GM12891 (cell line): Measurements from ENCODE around the gene RAD21L1.

Source experiments
- DNase-seq: peaks from one replicate; pipeline ENCODE4 v3.0.0; 2011; ENCODE audit warnings: low spot score; ENCODE audit not compliant: insufficient read length
- FAIRE-seq: peaks from 2 replicates; lab custom pipeline; 2011; peaks lifted over from hg19 to GRCh38; lab: Jason Lieb, UNC
- PAX5 ChIP-seq: IDR thresholded peaks from 2 replicates; pipeline ENCODE4 v1.6.1; 2011; ENCODE audit warnings: low read length, moderate library complexity, mild to moderate bottlenecking; ENCODE audit not compliant: insufficient read depth, severe bottlenecking
- POLR2A ChIP-seq: IDR thresholded peaks from 2 replicates; pipeline ENCODE4 v1.6.1; 2011; ENCODE audit warnings: low read depth, low read length, control low read depth
- POLR2AphosphoS5 ChIP-seq: IDR thresholded peaks from 2 replicates; pipeline ENCODE4 v1.6.1; 2011; ENCODE audit warnings: low read depth, low read length, control low read depth
- POU2F2 ChIP-seq: IDR thresholded peaks from 2 replicates; pipeline ENCODE4 v1.6.1; 2011; ENCODE audit warnings: low read depth, mild to moderate bottlenecking, control low read depth, low read length, moderate library complexity
- SPI1 ChIP-seq: IDR thresholded peaks from 2 replicates; pipeline ENCODE4 v1.6.1; 2011; ENCODE audit warnings: low read depth, low read length, control low read depth
- TAF1 ChIP-seq: IDR thresholded peaks from 2 replicates; pipeline ENCODE4 v1.6.1; 2011; ENCODE audit warnings: low read depth, low read length, control low read depth

RAD21L1 gene

GRCh38 chr20:1185790-1186334, 40.0 kb upstream of the RAD21L1 start:
- FAIRE-seq: no peak
- TF ChIP-seq POU2F2 (no peak), POLR2AphosphoS5 (no peak), SPI1 (no peak), PAX5 (no peak)
- DNase-seq: peak; percentile 77

- no peak for TF ChIP-seq PAX5
- TF ChIP-seq SPI1: no peak
- TF ChIP-seq POLR2AphosphoS5: no peak
- no peak for TF ChIP-seq POU2F2
- no peak for TF ChIP-seq TAF1
- DNase-seq: no peak
- no peak for FAIRE-seq
Observed at GRCh38 chr20:1186367-1186991, 39.4 kb upstream of the RAD21L1 start.

GRCh38 chr20:1187605-1188171, 38.2 kb upstream of the RAD21L1 start:
- TF ChIP-seq POLR2AphosphoS5: no peak
- TF ChIP-seq TAF1: no peak
- TF ChIP-seq POLR2A: no peak
- TF ChIP-seq PAX5: no peak
- no peak for TF ChIP-seq SPI1
- no peak for DNase-seq
- no peak for FAIRE-seq

- DNase-seq (no peak), FAIRE-seq (peak; percentile 78)
- no peak for TF ChIP-seq POLR2A
- no peak for TF ChIP-seq PAX5
- no peak for TF ChIP-seq SPI1
- no peak for TF ChIP-seq POLR2AphosphoS5
- TF ChIP-seq POU2F2: no peak
- TF ChIP-seq TAF1: no peak
Observed at GRCh38 chr20:1188347-1188746, 37.5 kb upstream of the RAD21L1 start.

GRCh38 chr20:1189827-1190226, 36.0 kb upstream of the RAD21L1 start:
- DNase-seq (no peak), FAIRE-seq (no peak)
- TF ChIP-seq PAX5 (no peak), POLR2AphosphoS5 (no peak), POLR2A (no peak)

- no peak for FAIRE-seq
- TF ChIP-seq PAX5 (no peak), TAF1 (no peak), POLR2A (no peak), SPI1 (no peak), POU2F2 (no peak), POLR2AphosphoS5 (no peak)
- no peak for DNase-seq
Observed at GRCh38 chr20:1190847-1191246, 35.0 kb upstream of the RAD21L1 start.

GRCh38 chr20:1191299-1191698, 34.5 kb upstream of the RAD21L1 start:
- FAIRE-seq: no peak
- no peak for DNase-seq
- TF ChIP-seq POLR2AphosphoS5 (no peak), PAX5 (no peak), SPI1 (no peak), POU2F2 (no peak), POLR2A (no peak), TAF1 (no peak)

- TF ChIP-seq PAX5 (no peak), POU2F2 (no peak), POLR2A (no peak), SPI1 (no peak), POLR2AphosphoS5 (no peak), TAF1 (no peak)
- FAIRE-seq: no peak
Observed at GRCh38 chr20:1195226-1195625, 30.6 kb upstream of the RAD21L1 start.

GRCh38 chr20:1196634-1197033, 29.2 kb upstream of the RAD21L1 start:
- TF ChIP-seq POLR2AphosphoS5: no peak
- TF ChIP-seq PAX5: no peak
- no peak for TF ChIP-seq POU2F2
- TF ChIP-seq SPI1: no peak
- no peak for TF ChIP-seq TAF1
- TF ChIP-seq POLR2A: no peak
- FAIRE-seq (no peak), DNase-seq (no peak)

More at GRCh38 chr20:1195226-1195625, 30.6 kb upstream of the RAD21L1 start:
- no peak for DNase-seq

- TF ChIP-seq POLR2AphosphoS5: no peak
- no peak for TF ChIP-seq POLR2A
- no peak for TF ChIP-seq POU2F2
- no peak for TF ChIP-seq SPI1
- no peak for TF ChIP-seq TAF1
- TF ChIP-seq PAX5: no peak
- no peak for FAIRE-seq
- DNase-seq: no peak
Observed at GRCh38 chr20:1197801-1198200, 28.0 kb upstream of the RAD21L1 start.

- no peak for DNase-seq
- TF ChIP-seq POLR2AphosphoS5 (no peak), TAF1 (no peak), PAX5 (no peak), POU2F2 (no peak), SPI1 (no peak), POLR2A (no peak)
- no peak for FAIRE-seq
Observed at GRCh38 chr20:1198751-1199150, 27.1 kb upstream of the RAD21L1 start.
